Superior temporal gyrus (tissue), 1 donor: ENCODE measurements around the gene GHDC.
A peak's percentile ranks its signal among the peaks of the same experiment; 100 is the strongest.
"Not testable (repeated sequence)": the region's sequence is repeated elsewhere in the genome, so short reads cannot be mapped to it uniquely, and the experiment has no call there.

ENCODE experiments used
- DNase-seq: peaks from one replicate; pipeline ENCODE4 v3.0.0-alpha.2; 2016; ENCODE audit errors: extremely low spot score

The GHDC gene, protein sequence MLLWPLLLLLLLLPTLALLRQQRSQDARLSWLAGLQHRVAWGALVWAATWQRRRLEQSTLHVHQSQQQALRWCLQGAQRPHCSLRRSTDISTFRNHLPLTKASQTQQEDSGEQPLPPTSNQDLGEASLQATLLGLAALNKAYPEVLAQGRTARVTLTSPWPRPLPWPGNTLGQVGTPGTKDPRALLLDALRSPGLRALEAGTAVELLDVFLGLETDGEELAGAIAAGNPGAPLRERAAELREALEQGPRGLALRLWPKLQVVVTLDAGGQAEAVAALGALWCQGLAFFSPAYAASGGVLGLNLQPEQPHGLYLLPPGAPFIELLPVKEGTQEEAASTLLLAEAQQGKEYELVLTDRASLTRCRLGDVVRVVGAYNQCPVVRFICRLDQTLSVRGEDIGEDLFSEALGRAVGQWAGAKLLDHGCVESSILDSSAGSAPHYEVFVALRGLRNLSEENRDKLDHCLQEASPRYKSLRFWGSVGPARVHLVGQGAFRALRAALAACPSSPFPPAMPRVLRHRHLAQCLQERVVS

GRCh38 chr17:42193969-42194899 lies at the start of gene GHDC:
GHDC (minus strand) TSS chr17:42194494; CDS start chr17:42193581, 913 bp downstream.
- DNase-seq = peak; percentile 92

DNA sequence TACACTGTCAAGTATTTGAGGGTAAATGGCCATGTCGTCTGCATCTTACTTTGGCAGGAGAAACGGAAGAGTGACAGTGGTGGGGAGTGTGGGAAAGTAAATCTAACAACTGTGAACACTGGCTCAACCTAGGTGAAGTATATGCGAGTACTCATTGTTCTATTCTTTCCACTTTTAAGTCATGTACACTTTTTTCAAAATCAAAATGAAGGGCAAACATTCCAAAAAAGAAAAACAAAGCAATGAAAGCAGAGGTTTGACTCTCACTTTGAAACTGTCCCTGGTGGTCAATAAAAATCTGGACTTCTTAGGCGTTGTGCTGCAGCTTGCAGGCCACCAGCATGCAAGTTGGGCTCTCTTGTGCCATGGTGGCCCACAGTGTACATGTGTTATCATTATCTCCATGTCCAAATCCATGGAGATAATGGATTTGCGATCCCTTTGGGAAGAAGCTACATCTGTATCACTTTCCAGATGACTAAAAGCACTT lies 49.2 kb upstream of the GHDC start:
- no peak for DNase-seq

GRCh38 chr17:42241871-42242270 lies 47.6 kb upstream of the GHDC start:
- no peak for DNase-seq

DNA sequence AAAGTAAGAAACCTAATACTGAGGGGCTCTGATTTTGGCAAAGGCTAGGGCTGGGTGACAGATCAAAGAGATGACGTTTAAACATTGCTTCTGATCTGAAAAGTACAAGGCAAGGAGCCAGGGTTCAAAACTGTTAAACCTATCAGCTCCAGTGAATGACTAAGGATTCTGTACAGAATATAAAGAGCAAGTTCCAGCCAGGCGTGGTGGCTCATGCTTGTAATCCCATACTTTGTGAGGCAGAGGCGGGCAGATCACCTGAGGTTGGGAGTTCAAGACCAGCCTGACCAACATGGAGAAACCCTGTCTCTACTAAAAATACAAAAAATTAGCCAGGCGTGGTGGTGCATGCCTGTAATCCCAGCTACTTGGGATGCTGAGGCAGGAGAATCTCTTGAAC lies 46.6 kb upstream of the GHDC start:
- not testable (repeated sequence) for DNase-seq

GRCh38 chr17:42240201-42240600 lies 45.9 kb upstream of the GHDC start:
- DNase-seq = no peak

DNA sequence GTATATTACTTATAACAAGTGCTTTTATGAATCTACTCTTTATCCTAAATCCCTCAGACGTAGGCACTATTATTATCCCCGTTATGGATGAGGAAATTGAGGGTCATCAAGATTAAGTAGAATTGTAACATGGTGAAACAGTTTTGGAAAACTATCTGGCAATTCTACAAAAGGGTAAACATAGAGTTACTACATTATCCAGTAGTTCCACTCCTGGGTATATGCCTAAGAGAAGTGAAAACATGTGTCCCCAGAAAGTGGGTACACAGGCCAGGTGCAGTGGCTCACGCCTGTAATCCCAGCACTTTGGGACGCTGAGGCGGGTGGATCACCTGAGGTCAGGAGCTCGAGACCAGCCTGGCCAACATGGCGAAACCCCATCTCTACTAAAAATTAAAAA lies 45.3 kb upstream of the GHDC start:
- not testable (repeated sequence) for DNase-seq

DNA sequence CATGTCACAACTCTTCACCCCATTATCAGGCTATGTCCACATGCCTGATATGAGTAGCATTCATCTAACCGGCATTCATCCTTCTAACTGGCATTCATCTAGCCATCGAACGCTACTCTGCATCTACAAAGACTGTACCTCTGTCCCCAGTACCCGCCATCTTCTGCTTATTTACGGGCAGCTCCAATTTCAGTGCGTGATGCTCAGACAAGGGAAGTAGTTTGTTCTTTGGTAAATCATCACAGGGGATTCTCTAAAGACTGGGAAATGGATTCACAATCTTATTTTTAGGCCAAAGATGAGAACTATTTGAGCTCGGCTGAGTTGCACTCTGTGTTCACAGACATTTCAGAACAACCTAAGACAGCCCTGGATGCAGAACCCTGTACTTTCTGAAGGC lies 42.5 kb upstream of the GHDC start:
- DNase-seq = no peak

DNA sequence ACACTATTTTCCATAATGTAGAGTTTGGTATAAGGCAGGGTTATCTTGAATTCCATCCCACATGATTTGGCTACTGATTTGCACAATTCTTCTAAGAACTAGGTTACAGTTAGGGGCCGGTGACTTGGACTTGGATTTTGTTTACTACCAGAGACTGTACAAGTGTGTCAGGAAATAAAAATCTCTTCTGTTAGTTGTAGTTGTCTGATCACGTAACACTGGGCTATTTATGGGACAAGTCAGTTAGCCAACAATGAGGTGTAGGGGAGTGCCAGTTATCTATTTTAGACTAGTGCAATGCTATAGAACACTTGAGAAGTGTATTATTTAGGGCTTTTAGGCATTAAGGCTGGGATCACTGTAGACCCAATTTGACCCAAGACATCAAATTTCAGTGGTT lies 39.7 kb upstream of the GHDC start:
- no peak for DNase-seq

GRCh38 chr17:42233156-42233555 lies 38.9 kb upstream of the GHDC start:
- DNase-seq = no peak

- no peak for DNase-seq
Observed at GRCh38 chr17:42230225-42230624, 35.9 kb upstream of the GHDC start.

- no peak for DNase-seq
Observed at GRCh38 chr17:42227849-42228700, 33.8 kb upstream of the GHDC start.

DNA sequence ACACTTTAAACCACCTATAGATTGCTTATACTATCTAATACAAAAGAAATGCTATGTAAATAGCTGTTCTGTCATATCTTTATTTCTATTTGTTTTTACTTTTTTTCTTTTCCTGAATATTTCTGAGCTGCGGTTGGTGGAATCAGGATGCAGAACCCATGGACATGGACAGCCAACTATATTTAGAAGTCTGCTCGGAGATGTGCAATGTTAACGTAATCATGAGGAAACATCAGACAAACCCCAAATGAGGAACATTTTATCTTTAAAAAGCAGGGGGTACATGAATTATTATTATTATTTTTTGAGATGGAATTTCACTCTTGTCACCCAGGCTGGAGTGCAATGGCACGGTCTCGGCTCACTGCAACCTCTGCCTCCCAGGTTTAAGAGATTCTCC lies 31.4 kb upstream of the GHDC start:
- DNase-seq = no peak

DNA sequence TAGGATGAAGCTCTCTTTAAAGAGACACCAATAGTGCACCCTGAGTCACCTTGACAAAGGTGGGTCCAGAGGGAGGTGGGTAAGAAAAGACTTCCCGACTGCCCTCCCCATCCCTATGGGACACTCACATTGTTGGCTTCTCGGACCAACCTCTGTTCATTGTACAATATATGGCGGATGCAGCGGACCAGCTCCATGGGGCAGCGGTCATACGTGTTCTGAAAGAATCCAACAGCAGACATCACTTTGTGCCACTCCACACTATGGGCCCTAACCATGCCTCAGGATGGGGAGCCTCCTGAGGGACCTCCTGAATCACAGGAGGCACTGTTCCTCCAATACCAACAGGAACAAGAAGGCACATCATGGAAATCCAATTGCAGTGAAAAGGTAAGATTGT lies 30.4 kb upstream of the GHDC start:
- no peak for DNase-seq

DNA sequence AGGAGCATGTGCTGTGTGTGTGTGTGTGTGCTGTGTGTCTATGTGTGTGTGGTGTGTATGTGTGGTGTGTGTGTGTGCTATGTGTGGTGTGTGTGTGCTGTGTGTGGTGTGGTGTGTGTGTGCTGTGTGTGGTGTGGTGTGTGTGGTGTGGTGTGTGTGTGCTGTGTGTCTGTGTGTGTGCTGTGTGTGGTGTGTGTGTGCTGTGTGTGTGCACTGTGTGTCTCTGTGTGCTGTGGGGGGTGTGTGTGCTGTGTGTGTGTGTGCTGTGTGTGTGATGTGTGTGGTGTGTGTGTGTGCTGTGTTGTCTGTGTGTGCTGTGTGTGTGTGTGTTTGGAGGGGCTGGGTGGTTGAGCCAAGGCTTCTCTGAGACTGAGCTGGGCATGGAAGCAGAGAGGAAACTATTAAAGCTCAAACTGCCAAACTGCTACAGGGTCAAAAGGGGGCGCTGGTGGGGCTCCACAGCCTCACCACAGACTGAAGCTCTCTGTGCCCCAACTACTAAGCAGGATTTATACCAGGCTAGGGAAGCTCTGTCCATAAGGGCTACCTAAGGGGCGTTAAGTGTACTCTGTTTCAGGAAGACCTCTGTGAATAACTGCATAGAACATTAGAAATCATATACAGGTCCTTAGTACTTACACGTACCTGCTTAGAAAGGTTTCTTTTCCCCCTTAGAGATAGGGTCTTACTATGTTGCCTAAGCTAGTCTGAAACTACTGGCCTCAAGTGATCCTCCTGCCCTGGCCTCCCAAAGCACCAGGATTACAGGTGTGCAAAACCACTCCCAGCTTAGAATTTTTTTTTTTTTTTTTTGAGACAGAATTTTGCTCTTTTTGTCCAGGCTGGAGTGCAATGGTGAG lies 27.8 kb upstream of the GHDC start:
- DNase-seq = peak; percentile 53

DNA sequence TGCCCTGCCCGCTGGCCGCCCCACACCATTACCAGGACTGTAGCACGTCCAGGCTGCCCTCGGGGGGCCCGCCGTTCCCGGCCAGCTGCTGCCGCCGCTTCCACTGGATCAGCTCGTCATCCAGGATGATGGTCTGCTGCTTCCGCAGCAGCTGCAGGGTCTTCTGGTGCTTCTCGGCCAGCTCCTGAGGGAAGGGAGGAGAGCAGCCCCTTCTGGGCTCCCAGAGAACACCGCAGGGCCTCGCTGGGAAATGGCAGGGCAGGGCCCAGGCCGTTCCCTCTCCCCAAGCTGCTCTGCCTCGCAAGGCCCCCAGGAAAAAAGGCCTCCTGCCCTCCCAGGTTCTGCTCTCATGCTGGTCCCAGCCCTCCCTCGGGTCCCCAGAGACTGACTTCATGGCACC lies 25.0 kb upstream of the GHDC start:
- not testable (repeated sequence) for DNase-seq

DNA sequence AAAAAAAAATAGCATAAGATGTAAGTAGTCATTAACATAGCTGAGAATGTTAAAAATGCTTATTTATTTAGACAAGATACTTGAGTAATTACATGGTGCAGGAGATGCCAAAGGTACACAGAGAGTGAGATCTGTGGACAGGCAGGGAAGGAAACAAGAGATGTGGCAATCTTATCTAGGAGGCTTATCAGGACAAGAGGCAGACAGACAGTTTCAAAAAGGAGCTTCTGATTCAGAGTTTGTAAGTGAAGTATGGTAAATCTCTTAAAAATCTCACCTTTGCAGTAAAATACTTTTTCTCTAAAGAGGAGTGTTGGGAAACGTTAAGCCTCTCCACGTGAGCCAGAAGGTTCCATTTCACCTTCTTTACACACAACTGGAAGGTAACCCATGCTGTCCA lies 19.9 kb upstream of the GHDC start:
- DNase-seq = no peak

DNA sequence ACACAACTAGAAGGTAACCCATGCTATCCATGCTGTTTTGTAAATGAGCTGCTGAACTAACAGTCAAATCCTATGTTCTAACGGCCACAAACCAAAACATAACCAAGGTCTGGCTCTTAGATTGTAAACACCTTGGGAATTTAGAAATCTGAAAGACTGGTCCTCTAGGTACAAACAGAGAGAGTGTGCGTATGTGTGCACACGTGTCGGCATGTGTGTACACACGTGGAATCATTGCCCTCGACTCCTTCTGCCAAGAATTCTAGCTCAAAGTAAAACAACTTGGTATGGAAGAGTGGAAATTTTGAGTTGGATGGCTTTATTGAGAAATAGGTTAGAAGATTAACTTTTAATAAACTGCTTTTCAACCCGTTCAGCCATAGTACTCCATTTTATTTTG lies 18.1 kb upstream of the GHDC start:
- DNase-seq = no peak

DNA sequence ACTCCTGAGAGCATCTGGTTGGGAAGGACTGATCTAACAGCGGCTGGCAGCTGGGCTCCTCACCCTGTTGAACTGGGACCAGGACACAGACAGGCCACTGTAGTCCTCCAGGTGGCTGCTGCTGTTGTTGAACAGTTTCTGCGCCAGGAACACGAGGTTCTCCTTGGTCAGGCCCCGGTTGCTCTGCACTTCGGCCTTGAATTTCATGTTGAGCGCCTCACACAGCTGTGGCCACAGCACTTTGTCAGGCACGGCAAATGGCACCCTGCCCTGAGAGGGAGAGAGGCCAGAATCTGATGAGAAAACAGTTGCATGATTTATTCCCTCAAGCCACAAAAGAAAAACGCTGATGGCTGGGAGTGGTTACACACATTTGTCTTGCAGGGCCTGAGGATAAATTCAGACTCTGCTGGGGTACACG lies 17.6 kb upstream of the GHDC start:
- DNase-seq = peak; percentile 88

DNA sequence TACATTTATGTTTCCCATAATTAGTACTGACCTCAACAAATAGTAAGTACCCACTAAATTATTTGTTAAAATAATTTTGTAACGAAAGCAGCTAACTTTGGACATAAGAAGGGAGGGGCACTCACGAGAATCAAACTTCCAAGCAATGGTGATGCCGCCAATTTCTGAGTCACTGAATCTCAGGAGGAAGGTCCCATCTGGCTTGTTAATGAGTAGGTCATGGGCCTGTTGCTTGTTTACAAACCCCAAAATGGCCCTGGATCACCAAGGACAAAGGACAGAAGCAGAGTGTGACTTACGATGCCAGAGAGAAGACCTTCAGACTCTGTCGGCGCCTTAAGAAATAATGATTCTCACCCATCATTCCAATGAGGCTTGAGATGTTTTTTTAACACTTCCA lies 15.8 kb upstream of the GHDC start:
- DNase-seq = no peak

GRCh38 chr17:42206153-42206612 lies 11.9 kb upstream of the GHDC start:
- not testable (repeated sequence) for DNase-seq
